ENCODE measurements around the gene ZBTB20.

- TF ChIP-seq CTCF (IDR thresholded peaks at IDR 0.05; ENCODE audit: insufficient read depth, low read length): no peak
- no peak for TF ChIP-seq POLR2AphosphoS5 (IDR thresholded peaks at IDR 0.05; ENCODE audit: low read depth)
- TF ChIP-seq REST (IDR thresholded peaks at IDR 0.05; ENCODE audit: insufficient replicate concordance, low read depth): no peak
These were observed 282.1 kb downstream of the ZBTB20 start for GRCh38 chr3:114864970-114865369.
